NCI-H526 (cell line): ENCODE data around the gene C4orf50.
"Not testable (repeated sequence)": the region's sequence is repeated elsewhere in the genome, so short reads cannot be mapped to it uniquely, and the experiment has no call there.

Experiments used
- DNase-seq, 2 experiments: peaks; one replicate each; lab custom pipeline; 2025; lab: John Stamatoyannopoulos, UW

C4orf50 gene

DNA sequence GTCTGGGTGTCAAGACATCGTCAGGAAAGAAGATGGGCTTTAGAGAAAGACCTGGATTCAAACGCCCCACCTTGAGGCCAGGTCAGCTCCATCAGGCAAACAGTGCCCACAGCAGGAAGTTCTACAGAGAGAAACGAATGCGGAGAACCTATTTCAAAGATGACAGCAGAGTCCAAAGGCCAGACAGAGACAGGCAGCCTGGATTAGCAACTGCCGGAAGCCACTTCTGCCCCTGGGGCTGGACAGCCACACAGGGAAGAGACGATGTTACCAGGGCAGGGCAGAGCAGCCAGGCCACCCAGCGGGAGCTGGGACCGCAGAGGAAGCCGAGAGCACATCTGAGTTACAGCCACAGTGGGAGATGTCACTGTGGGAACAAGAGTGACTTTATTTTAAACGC lies 1.2 kb downstream of the C4orf50 start:
- peak in 1 of 2 experiments; percentile 43 for DNase-seq

DNA sequence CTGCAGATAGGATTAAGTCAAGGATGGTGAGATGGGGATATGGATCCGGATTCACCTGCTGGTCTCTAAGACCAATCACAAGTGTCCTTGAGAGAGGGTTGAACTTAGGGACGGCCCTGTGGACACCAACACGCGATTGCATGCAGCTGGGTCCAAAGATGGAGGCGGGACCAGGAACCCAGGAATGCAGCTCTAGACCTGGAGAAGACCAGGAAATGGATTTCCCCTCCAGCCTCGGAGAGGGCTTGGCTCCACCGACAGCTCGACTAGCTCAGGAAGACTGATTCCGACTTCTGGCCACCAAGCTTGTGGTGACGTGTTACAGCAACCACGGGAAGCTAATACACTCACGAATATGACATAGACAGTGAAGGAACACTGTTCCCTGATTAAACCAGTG lies 4.7 kb downstream of the C4orf50 start:
- DNase-seq = no peak

DNA sequence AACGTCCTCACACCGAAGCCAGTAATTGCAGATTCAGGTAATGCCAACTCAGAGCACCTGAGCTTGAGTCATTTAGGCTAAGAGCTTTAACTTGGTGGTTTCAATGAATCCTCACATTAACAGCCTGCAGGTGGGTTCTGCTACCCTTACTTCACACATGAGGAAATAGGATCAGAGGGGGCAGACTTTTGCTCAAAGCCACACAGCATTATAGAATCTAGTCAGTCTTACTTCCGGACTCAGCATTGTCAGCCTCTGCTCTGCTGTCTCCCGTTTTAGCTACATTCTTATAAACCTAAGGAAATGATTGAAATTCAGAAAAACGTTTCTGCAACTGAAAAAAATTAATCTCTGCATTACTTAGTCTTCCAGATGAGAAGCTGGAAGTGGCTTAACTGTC lies 6.0 kb downstream of the C4orf50 start:
- DNase-seq = no peak

DNA sequence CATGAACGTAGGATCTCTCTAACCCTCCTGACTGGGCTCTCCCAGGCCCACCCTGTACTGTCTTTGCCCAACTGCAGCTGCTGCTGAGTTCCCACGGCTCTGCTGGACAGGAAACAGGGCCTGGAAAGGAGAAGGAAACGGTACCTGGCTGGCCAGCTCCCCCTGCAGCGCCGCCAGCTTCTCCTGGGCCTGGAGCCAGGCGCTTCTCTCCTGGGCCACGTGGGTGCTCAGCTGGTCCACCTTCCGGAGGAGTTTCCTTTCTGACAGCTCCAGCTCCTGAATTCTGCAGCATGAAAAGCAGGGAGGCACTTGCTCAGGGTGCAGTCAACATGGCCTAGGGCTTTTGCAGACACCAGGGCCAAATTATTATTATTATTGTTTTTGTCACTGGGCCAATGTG lies 6.5 kb downstream of the C4orf50 start:
- peak in 1 of 2 experiments; percentile 68 for DNase-seq

DNA sequence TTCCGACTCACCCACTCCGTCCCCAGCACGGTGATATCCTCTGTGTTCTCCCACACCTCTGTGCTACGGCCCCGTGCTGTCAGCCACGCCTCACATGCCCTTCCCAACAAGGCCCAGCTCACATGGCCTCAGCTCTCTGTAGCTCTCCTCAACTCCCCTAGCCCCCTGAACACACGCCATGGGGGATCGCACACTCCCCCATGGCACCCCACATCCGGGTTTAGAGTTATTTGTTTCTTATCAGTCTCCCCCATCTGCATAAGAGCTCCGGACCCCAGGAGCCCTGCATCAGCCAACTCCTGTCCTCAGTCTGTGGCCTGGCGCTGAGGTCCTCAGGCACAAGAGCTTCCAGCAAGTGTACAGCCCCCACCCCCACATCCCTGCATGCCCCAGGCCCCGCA lies 7.0 kb downstream of the C4orf50 start:
- DNase-seq = no peak

DNA sequence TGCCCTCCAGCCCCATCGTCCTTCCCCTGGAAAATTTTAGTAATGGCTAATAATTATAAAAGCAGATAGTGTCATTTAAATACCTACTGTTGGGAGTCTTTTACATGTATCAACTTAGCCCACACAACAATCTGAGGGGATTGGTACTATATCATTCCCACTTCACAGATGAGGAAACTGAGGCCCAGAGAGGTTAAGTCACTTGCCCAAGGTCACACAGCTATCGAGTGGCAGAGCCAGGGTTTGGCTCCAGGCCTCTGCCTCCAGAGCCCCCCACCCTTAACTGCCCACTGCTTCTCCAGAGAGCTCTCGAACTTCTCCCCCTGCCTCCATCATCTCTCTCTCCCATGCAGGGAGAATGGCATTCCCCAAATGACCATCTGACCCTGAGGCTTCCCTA lies 7.4 kb downstream of the C4orf50 start:
- no peak for DNase-seq

DNA sequence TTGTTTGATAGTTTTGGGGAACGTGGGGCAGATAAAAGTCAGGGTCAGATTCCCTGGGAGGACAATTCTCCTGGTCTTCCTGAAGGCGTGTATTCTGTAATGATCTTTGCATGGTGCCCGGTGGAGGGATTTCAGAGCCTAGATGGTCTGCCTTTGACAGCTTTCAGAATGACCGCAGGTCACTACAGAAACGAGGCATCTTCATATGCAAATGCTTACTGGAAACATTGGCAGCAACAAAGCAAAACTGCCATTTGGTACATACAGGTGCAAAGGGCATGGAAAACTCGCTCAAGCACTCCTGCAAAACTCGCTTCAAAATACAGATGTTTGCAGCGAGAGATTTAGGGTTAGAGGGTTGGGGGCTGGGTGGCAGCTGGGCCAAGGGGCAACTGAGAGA lies 8.8 kb downstream of the C4orf50 start:
- peak; percentile 58 to 78 for DNase-seq

DNA sequence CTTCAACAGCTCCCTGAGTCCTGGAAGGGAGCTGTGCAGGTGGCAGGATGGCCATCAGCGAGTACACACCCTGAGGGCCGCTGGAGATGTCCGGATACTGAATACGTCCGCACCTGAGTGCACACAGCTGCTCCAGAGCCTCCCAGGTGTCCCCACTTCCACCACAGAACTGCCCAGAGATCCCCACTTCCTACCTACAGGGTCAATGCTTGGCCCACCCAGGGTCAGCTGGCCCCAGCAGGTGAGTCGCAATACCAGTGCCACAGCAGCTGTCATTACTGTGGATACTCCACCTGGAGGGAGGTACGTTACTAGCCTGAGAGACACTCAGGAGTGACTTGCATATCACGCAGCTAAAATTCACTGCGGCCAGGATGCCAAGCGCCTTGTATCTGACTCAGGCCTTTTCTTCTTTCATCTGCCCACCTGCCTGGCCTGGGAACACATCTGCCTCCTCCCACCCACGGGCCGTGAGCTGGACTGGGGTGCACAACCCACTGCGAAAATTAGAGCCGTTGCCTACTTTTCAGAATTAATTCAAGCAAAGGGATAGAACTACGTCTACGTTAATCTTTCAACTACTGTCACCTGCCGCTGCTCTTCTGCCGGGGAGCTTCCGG lies 9.4 kb downstream of the C4orf50 start:
- peak in 1 of 2 experiments; percentile 59 for DNase-seq

DNA sequence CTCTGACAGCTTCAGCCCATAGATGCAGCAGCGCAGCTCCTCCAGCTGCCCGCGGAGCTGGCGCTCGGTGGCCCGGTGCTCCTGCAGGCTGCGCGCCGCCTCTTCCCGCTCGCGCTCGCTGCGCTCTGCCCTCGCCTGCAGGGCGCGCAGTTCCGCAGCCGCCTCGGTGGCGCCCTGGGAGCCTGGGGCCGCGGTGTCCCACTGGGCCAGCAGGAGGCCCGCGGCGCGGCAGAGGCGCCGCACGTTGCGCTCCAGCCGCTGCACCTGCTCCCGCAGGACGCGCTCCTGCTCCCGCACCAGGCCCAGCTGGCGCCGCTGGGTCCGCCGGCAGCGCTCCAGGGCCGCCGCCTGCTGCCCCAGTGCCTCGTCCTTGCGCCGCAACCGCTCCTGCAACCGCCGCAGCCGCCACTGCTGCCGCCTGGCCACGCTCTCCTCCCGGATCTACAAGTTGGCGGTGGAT lies 10.1 kb downstream of the C4orf50 start:
- no peak for DNase-seq

DNA sequence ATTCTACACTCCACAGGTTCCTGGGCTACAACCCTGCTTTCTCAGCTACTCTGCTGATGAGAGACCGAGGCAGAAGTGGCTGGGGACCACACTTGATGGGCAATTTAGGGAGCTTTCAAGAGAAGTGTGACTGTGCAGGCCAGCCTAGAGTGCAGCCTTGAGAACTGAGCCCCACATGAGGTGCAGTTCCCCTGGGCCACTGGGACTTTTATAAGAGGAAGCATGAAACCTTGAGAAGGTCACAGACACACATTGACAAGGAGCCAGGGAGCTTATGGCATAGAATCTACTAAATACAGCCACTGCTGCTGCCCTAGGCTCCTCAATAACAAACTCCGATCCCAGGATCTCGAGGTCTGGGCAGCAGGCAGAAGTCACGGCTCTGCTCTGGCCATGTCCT lies 13.1 kb downstream of the C4orf50 start:
- no peak for DNase-seq

DNA sequence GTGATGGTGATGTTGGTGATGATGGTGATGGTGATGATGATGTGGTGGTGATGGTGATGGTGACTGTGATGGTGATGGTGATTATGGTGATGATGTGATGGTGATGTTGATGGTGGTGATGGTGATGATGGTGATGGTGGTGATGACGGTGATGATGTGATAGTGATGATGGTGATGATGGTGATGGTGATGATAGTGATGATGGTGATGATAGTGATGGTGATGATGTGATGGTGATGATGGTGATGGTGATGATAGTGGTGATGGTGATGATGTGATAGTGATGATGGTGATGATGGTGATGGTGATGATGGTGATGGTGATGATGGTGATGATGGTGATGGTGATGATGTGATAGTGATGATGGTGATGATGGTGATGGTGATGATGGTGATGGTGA lies 14.7 kb downstream of the C4orf50 start:
- not testable (repeated sequence) for DNase-seq

DNA sequence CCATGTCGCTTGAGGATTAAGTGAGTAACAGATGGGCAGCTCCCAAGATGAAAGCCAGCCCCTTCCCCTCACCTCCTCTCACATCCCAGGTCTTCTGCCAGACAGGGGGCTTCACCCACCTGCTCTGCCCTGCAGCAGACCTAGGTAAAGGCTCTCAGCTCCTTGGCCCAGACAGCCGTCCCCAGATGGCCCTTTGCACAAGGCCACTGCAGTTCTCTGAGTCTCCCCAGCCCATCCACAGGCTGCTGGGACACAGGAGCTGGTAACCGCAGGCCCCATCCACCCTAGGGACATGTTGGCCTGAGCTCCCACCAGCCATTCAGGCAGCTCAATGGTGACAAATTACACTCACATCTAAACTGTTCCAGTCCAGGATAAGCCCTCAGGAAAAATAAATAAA lies 15.3 kb downstream of the C4orf50 start:
- no peak for DNase-seq

DNA sequence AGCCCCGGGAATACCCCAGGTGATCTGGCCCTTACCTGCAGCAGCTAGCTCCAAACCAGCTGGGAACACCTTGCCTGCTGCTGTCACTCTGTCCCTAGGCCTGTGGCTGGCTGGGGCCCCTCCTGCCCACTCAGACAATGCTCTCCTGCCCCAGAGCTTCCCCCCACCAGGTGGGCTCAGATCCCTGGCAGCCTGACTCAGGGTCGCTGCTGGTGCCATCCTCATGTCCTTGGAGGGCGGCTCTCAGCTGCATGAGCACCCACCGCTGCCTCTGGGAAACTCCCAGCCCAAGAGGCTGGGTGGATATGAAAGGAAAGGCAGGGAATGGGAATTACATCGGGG lies 15.8 kb downstream of the C4orf50 start:
- no peak for DNase-seq

DNA sequence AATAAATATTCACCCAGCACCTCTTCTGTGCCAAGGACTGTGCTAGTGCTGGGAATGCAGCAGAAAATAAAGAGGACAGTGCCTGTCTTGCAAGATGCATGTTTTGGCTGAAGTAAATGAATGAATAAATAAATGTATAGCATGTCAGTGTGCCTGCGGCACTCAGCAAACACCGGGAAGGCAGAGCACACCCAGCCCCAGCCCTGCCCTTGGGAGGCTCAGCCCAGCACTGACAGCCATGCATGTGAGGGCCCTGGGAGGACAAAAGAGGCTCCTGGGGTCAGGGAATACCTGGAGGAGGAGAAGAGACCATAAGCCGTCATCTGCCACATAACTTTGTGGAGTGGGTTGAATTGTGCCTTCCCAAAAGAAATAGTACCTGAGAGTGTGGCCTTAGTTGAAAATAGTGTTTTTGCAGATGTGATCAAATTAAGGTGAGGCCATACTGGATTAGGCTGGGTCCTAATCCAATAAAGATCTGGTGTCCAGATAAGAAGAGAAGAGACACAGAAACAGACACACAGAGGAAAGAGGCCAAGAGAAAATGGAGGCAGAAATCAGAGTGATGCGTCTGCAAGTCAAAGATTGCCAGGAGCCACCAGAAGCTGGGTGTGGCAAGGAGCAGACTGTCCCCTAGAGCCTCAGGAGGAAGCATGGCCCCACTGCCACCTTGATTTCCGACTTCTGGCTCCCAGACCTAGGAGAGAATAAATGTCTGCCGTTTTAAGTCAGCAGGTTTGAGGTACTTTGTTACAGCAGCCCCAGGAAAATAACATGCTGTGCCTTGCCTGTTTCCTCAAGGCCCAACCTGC lies 16.3 kb downstream of the C4orf50 start:
- DNase-seq = no peak

DNA sequence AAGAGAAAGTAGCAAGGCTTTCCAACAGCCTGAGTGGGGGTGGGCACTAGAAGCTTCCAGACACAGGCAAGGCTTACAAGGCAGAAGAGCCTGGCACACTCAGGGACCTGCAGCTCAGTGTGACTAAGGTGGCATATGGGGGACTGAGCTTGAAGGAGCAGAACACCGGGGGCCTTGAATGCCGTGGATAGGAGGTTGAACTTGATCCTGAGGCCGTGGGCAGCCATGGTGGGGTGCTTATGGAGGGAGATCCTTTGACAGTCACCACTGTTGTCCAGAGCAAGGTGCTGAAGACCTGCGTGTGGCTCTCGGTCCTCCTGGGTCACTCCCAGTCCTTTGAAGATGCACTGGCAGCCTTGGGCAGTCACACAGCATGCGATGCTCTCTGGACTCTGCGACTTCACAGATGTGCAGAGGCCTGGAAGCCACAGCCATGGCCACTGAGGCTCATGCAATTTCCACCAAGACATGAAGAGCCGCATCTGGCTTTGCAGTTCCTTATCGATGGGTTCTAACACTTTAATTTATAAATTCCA lies 18.3 kb downstream of the C4orf50 start:
- no peak for DNase-seq

DNA sequence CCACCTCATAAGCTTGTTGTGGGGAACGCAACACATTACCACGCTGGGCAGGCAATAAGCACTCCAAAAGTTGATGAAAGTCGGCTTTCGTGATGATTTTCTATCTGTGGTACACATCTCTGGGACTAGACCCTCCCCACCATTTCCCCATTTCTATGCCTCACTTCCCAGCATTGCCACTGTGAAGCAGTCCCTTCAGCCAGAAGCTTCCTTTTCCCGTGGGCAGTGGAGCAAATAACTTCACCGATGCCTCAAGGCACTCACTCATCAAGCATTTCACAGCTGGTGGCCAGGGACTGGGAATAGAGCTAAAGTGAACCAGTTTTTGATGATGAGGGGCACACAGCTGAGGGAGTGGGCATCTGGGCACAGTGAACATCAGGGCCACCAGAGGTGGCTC lies 18.9 kb downstream of the C4orf50 start:
- DNase-seq = no peak

DNA sequence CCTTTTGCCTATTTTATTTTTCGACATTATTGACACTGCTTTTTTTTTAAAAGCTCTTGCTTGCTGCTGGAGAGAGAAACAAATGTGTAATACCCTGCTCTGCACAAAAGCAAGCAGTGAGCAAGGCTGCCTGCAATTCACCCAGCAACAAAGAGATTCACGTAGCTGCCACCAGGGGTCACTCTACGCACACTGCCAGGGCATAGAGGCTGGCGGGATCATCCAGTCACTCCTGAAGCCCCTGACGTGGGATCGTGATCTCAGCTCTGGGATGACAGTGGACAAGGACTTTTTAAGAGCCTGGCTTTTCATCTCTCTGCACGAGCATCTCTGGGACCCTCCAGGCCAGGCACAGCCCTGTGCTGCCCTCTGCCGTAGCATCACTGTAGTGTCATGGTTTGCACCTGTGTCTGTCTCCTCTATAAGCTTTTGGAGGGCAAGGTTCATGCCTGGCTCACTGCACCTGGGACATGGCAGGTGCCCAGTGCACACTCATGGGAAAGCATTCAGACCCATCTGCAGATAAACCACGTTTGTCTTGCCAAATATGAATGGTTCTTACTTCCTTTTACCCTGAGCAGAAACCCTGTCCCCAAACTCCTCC lies 19.8 kb downstream of the C4orf50 start:
- peak; percentile 60 to 87 for DNase-seq

DNA sequence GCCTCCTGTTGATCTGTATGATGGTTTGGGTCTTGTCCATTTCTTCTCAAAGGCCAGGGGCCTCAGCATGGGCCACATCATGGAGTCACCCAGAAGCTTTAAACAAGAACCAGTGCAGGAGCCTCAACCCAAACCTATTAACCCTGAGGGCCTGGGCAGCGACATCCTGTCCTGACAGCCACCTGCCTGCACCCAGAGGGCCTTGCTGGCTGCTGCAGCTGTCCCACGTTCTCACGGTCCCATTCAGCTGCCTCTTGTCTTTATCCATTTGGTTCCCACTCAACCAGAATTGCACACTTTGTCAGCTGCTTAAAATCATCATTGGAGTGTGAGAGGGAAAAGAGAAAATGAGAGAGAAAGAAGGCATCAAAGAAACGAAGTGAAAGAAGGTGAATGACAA lies 21.6 kb downstream of the C4orf50 start:
- DNase-seq = no peak

DNA sequence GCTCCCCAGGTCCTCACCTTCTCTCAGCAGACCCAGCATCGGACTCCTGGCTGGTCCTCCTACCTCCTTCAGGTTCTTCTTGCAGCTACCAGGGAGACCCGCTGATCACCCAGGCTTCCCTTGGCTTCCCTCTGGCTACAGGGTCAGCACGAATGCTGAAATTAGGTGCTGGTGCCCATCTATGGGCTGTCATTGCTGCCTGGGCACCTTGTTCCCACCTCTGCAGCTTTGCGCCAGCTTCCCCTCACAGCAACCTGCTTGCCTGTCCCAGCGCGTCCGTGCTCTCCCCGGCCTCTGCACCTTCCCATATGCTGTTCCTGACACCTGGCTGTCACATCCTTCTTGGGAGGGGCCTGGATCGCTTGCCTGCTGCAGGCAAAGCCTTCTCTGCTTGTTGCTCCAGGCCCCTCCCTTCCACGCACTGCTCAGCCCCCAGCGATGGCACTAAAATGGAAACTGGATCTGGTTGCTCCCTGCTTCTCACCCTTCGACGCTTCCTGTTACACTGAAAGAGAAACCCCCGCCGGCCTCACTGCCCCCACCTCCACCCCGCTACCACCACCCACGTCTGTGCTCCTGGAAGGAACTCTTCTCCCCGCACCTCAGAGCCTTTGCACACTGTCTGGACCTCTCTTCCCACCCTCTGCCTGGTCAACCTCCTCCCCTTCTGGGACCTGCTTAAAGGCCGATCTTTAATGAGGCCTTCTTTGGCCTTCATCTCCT lies 22.2 kb downstream of the C4orf50 start:
- no peak for DNase-seq

DNA sequence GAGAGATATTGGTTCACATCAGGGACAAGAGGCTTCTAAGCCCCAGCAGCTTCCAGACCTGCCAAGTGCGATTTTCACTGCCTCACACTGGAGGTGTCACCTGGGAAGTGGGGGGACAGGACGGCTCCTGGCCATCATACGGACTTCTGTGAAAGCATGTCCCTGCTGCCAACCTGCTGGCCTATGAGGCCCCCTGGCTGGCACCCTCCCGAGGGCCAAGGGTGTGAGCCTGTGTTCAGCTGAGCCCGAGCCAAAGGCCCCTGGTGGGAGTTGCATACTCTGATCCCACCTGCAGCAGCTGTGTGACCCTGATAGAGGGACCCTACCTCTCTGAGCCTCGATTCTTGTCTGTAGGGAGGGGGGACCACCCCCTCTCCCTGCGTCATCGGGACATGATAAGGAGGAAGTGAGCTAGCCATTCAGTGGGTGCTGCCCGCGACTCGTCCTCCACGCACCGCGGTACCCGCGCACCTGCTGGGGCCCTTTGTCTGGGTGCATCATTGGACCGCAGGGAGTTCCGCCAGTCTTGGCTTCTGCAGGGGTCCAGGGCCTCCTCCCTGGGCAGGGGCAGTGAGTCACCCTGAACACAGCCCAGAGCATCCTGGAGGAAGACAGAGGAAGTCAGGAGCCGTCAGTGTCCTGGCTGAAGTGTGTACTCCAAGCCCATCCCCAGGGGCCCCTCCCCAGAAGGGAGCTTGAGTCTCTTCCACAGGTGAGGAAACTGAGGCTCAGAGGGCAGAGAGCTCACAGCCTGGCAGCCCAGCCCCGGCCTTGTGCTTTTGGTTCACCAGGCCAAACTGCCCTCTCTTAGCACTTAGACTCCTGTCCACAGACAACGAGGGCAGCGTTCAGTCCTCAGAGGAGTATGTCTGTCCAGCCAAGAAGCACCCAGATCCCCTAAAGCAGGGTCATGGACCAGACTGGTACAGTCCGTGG lies 24.1 kb downstream of the C4orf50 start:
- no peak for DNase-seq

DNA sequence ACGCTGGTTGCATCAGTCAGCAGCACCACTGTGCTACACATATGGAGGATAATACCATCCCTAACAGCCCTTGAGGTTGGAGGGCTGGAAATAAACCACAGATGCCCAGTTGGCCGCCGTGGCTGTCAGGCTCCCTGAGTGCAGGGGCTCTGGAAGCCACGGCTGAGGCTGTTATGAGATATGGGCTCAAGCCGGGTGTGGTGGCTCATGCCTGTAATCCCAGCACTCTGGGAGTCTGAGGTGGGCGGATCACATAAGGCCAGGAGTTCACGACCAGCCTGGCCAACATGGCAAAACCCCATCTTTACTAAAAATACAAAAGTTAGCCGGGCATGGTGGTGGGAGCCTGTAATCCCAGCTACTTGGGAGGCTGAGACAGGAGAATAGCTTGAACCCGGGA lies 24.9 kb downstream of the C4orf50 start:
- not testable (repeated sequence) for DNase-seq
